ENCODE data around the gene TRAK1.

TRAK1 gene

DNA sequence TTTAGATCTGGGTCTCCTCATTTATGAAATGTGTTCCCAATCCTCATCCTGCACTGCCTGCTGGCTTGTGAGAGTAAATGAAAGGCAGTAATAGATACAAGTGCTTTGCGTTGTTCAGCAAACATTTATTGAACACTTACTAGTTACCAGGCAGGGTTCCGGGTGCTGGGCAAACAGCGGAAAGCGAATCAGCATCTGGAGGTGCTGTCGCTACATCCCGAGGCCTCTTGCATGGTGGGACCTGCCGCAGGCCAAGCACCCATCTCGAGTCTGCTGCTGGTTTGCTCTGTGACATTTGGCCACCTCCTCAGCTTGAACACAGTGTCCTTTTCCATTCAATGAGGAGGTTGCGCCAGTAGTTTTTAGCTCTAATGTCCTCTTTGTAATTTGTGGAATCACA lies 24.8 kb downstream of the TRAK1 start:
- H3K4me1 ChIP-seq (ENCODE audit: low read length) = peaks cover 31% of the 10 kb centered on the region
- peaks cover 76% of the 10 kb centered on the region for H4K20me1 ChIP-seq (ENCODE audit: insufficient read depth, low read length)
- H3K4me3 ChIP-seq (ENCODE audit: low read length) = no peak overlapping the region
- no peak overlapping the region for H3K9ac ChIP-seq (ENCODE audit: low read length)
- H3K9me3 ChIP-seq (ENCODE audit: insufficient read depth, low read length) = no peaks in the 10 kb centered on the region
- H3K27me3 ChIP-seq (ENCODE audit: low read depth, low read length) = no peaks in the 10 kb centered on the region
- H2AFZ ChIP-seq (ENCODE audit: low read depth, low read length) = no peak overlapping the region
- H3K27ac ChIP-seq (ENCODE audit: low read length) = no peak overlapping the region
- no peak for TF ChIP-seq EZH2phosphoT487 (IDR thresholded peaks at IDR 0.05; ENCODE audit: low read depth)
- no peak for TF ChIP-seq CTCF (IDR thresholded peaks at IDR 0.05; ENCODE audit: low read depth, low read length)
- peaks cover 75% of the 10 kb centered on the region for H3K79me2 ChIP-seq (ENCODE audit: low read length)
- peaks cover 5% of the 10 kb centered on the region for H3K36me3 ChIP-seq (replicated peaks; ENCODE audit: low read depth, low read length)
- H3K4me2 ChIP-seq (ENCODE audit: low read length) = no peak overlapping the region

DNA sequence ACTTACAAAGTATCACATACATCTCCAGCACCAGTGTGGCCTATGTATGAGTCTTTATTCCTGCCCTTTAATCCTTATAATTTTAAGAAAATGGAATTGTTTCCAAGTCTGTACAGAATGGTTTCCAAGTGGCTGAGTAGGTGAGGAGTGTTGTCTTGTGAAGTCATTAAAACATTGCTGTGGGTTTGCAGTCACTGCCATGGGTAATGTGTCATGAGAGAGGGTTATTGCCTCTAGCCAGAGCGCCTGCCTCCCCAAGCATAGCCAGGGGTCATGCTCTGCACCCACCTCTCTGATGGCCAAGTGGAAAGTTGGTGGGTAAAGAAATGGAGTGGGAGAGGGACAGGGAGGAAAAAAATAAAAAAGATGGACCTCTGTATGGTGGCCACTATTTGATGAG lies 25.3 kb downstream of the TRAK1 start:
- Histone ChIP-seq H4K20me1 (ENCODE audit: insufficient read depth, low read length) (peaks cover 79% of the 10 kb centered on the region), H3K9ac (ENCODE audit: low read length) (no peak overlapping the region), H3K4me1 (ENCODE audit: low read length) (peaks cover 32% of the 10 kb centered on the region), H3K79me2 (ENCODE audit: low read length) (peaks cover 78% of the 10 kb centered on the region), H3K27me3 (ENCODE audit: low read depth, low read length) (no peaks in the 10 kb centered on the region), H3K4me2 (ENCODE audit: low read length) (no peak overlapping the region), H3K36me3 (replicated peaks; ENCODE audit: low read depth, low read length) (peaks cover 5% of the 10 kb centered on the region), H3K4me3 (ENCODE audit: low read length) (no peak overlapping the region), H3K9me3 (ENCODE audit: insufficient read depth, low read length) (no peaks in the 10 kb centered on the region), H2AFZ (ENCODE audit: low read depth, low read length) (no peak overlapping the region), H3K27ac (ENCODE audit: low read length) (no peak overlapping the region)
- no peak for TF ChIP-seq CTCF (IDR thresholded peaks at IDR 0.05; ENCODE audit: low read depth, low read length)
- no peak for TF ChIP-seq EZH2phosphoT487 (IDR thresholded peaks at IDR 0.05; ENCODE audit: low read depth)

GRCh38 chr3:42117175-42118008 lies 26.2 kb downstream of the TRAK1 start:
- H3K79me2 ChIP-seq (ENCODE audit: low read length) = peaks cover 87% of the 10 kb centered on the region
- H2AFZ ChIP-seq (ENCODE audit: low read depth, low read length) = no peak overlapping the region

More at GRCh38 chr3:42117175-42118008, 26.2 kb downstream of the TRAK1 start:
- H3K4me2 ChIP-seq (ENCODE audit: low read length) = no peak overlapping the region
- TF ChIP-seq EZH2phosphoT487 (IDR thresholded peaks at IDR 0.05; ENCODE audit: low read depth) (no peak), CTCF (IDR thresholded peaks at IDR 0.05; ENCODE audit: low read depth, low read length) (peak; percentile 33; the same call in 1 of the 2 replicates)
- no peak overlapping the region for H3K27ac ChIP-seq (ENCODE audit: low read length)
- H3K9me3 ChIP-seq (ENCODE audit: insufficient read depth, low read length) = no peaks in the 10 kb centered on the region
- H3K9ac ChIP-seq (ENCODE audit: low read length) = no peak overlapping the region
- no peak overlapping the region for H3K4me3 ChIP-seq (ENCODE audit: low read length)
- H4K20me1 ChIP-seq (ENCODE audit: insufficient read depth, low read length) = peaks cover 88% of the 10 kb centered on the region
- H3K4me1 ChIP-seq (ENCODE audit: low read length) = peaks cover 38% of the 10 kb centered on the region
- H3K27me3 ChIP-seq (ENCODE audit: low read depth, low read length) = no peaks in the 10 kb centered on the region
- peaks cover 5% of the 10 kb centered on the region for H3K36me3 ChIP-seq (replicated peaks; ENCODE audit: low read depth, low read length)

All from OCI-LY3 (cell line).